ENCODE results near the gene PLCB3. TPM values are rescaled to one million over a fixed set of nuclear protein-coding genes. Genes with fewer than 3 reads are reported as not detected.

The PLCB3 gene
- total RNA-seq, 1 experiment from 2014 or later, result 40.6 TPM

GRCh38 chr11:64260147-64260708 lies 8.9 kb downstream of the PLCB3 start:
- DNase-seq, result no peak
- Mint-ChIP-seq H3K36me3 (ENCODE audit: insufficient read depth, unreplicated experiment) (peaks cover 57% of the 10 kb centered on the region), H3K27ac (ENCODE audit: unreplicated experiment) (no peak overlapping the region), H3K4me1 (ENCODE audit: low read depth, unreplicated experiment) (peaks cover 8% of the 10 kb centered on the region), H3K9me3 (ENCODE audit: unreplicated experiment) (no peaks in the 10 kb centered on the region), H3K27me3 (ENCODE audit: insufficient read depth, unreplicated experiment) (no peaks in the 10 kb centered on the region), H3K4me3 (ENCODE audit: unreplicated experiment) (no peak overlapping the region)
- Histone ChIP-seq H3K4me1 (no peaks in the 10 kb centered on the region), H3K9me3 (no peaks in the 10 kb centered on the region), H3K36me3 (ENCODE audit: control insufficient read depth, insufficient read depth, low read length) (peaks cover 3% of the 10 kb centered on the region), H3K4me3 (ENCODE audit: low read depth, low read length) (no peak overlapping the region), H3K27me3 (replicated peaks; ENCODE audit: control insufficient read depth, insufficient read depth, low read length) (no peaks in the 10 kb centered on the region)
- BruUV-seq (replicated peaks), result no TSS peak
- intact Hi-C loops (cut with micrococcal nuclease; ENCODE audit: unreplicated experiment), result no loop called here
- TF ChIP-seq CTCF (IDR thresholded peaks at IDR 0.05; ENCODE audit: insufficient read depth in 1 of 2, low read depth in 1 of 2, low read length in 1 of 2, severe bottlenecking in 1 of 2, unreplicated experiment in 1 of 2), result no peak
- CTCF ChIA-PET, result interaction anchor here (1.5 kb wide), 1 partner anchor 8 kb away, joined by 6 read pairs; no protein-coding TSS in a partner anchor
- POLR2A ChIA-PET, result no interaction called here

- H3K9me3 Mint-ChIP-seq (ENCODE audit: unreplicated experiment), result no peaks in the 10 kb centered on the region
- ChIA-PET CTCF (interaction anchor here (1.2 to 1.5 kb wide), 2 partner anchors 9 to 43 kb away, joined by 3 to 6 read pairs; no protein-coding TSS in a partner anchor), POLR2A (no interaction called here)
- H3K36me3 Mint-ChIP-seq (ENCODE audit: insufficient read depth, unreplicated experiment), result peaks cover 70% of the 10 kb centered on the region
- no peak overlapping the region for H3K27ac Mint-ChIP-seq (ENCODE audit: unreplicated experiment)
- Histone ChIP-seq H3K36me3 (ENCODE audit: control insufficient read depth, insufficient read depth, low read length) (peaks cover 3% of the 10 kb centered on the region), H3K4me3 (ENCODE audit: low read depth, low read length) (no peak overlapping the region), H3K27me3 (replicated peaks; ENCODE audit: control insufficient read depth, insufficient read depth, low read length) (no peaks in the 10 kb centered on the region), H3K4me1 (no peaks in the 10 kb centered on the region), H3K9me3 (no peaks in the 10 kb centered on the region)
- no peaks in the 10 kb centered on the region for H3K27me3 Mint-ChIP-seq (ENCODE audit: insufficient read depth, unreplicated experiment)
- no peak for DNase-seq
- intact Hi-C loops (cut with micrococcal nuclease; ENCODE audit: unreplicated experiment), result no loop called here
- TF ChIP-seq CTCF (IDR thresholded peaks at IDR 0.05; ENCODE audit: insufficient read depth in 1 of 2, low read depth in 1 of 2, low read length in 1 of 2, severe bottlenecking in 1 of 2, unreplicated experiment in 1 of 2), result no peak
- no peak overlapping the region for H3K4me3 Mint-ChIP-seq (ENCODE audit: unreplicated experiment)
- BruUV-seq (replicated peaks), result no TSS peak
- peaks cover 8% of the 10 kb centered on the region for H3K4me1 Mint-ChIP-seq (ENCODE audit: low read depth, unreplicated experiment)
These were observed 10.3 kb downstream of the PLCB3 start for GRCh38 chr11:64261556-64262080.

- POLR2A ChIA-PET, result no interaction called here
- Histone ChIP-seq H3K4me3 (ENCODE audit: low read depth, low read length) (no peak overlapping the region), H3K36me3 (ENCODE audit: control insufficient read depth, insufficient read depth, low read length) (peaks cover 3% of the 10 kb centered on the region), H3K4me1 (no peaks in the 10 kb centered on the region), H3K27me3 (replicated peaks; ENCODE audit: control insufficient read depth, insufficient read depth, low read length) (no peaks in the 10 kb centered on the region), H3K9me3 (no peaks in the 10 kb centered on the region)
- Mint-ChIP-seq H3K4me1 (ENCODE audit: low read depth, unreplicated experiment) (peaks cover 8% of the 10 kb centered on the region), H3K36me3 (ENCODE audit: insufficient read depth, unreplicated experiment) (peaks cover 76% of the 10 kb centered on the region), H3K4me3 (ENCODE audit: unreplicated experiment) (no peak overlapping the region), H3K9me3 (ENCODE audit: unreplicated experiment) (no peaks in the 10 kb centered on the region), H3K27me3 (ENCODE audit: insufficient read depth, unreplicated experiment) (no peaks in the 10 kb centered on the region), H3K27ac (ENCODE audit: unreplicated experiment) (no peak overlapping the region)
- no peak for DNase-seq
- BruUV-seq (replicated peaks), result no TSS peak
- CTCF ChIA-PET, result interaction anchor here (1.1 to 1.4 kb wide), 3 partner anchors 10 to 42 kb away, joined by 3 to 13 read pairs (median 3); no protein-coding TSS in a partner anchor
- no peak for TF ChIP-seq CTCF (IDR thresholded peaks at IDR 0.05; ENCODE audit: insufficient read depth in 1 of 2, low read depth in 1 of 2, low read length in 1 of 2, severe bottlenecking in 1 of 2, unreplicated experiment in 1 of 2)
- intact Hi-C loops (cut with micrococcal nuclease; ENCODE audit: unreplicated experiment), result no loop called here
These were observed 11.1 kb downstream of the PLCB3 start for GRCh38 chr11:64262271-64263002.
